BLaER1 (cell line): ENCODE measurements around the gene ARHGAP26.

ENCODE experiments used
- H3K27ac ChIP-seq: shearing (Covaris generic); formaldehyde crosslinking; 2 replicates; pipeline ENCODE4 v1.8.1; 2022
- H3K27me3 ChIP-seq: shearing (Covaris generic); formaldehyde crosslinking; 2 replicates; pipeline ENCODE4 v1.8.1; 2022
- H3K36me3 ChIP-seq: shearing (Covaris generic); formaldehyde crosslinking; 2 replicates; pipeline ENCODE4 v1.8.1; 2022
- H3K4me1 ChIP-seq: shearing (Covaris generic); formaldehyde crosslinking; 2 replicates; pipeline ENCODE4 v1.8.1; 2022
- H3K4me2 ChIP-seq: shearing (Covaris generic); formaldehyde crosslinking; 2 replicates; pipeline ENCODE4 v1.8.1; 2022
- H3K4me3 ChIP-seq: shearing (Covaris generic); formaldehyde crosslinking; 2 replicates; pipeline ENCODE4 v1.8.1; 2022
- H3K9ac ChIP-seq: shearing (Covaris generic); formaldehyde crosslinking; 2 replicates; pipeline ENCODE4 v1.8.1; 2022
- H3K9me3 ChIP-seq: shearing (Covaris generic); formaldehyde crosslinking; 2 replicates; pipeline ENCODE4 v1.8.1; 2022
- H4K20me1 ChIP-seq: shearing (Covaris generic); formaldehyde crosslinking; 2 replicates; pipeline ENCODE4 v1.8.1; 2022
- Cebpa-rat ChIP-seq: shearing (Covaris generic); IDR thresholded peaks from 2 replicates; pipeline ENCODE4 v1.8.1; 2022

The ARHGAP26 gene

GRCh38 chr5:143244990-143245389 is 474.8 kb downstream of the ARHGAP26 start:
- H3K4me3 ChIP-seq = no peak overlapping the region
- H4K20me1 ChIP-seq = no peaks in the 10 kb centered on the region
- no peak overlapping the region for H3K9ac ChIP-seq
- no peak overlapping the region for H3K27ac ChIP-seq
- peaks cover 21% of the 10 kb centered on the region for H3K9me3 ChIP-seq
- no peak overlapping the region for H3K4me2 ChIP-seq
- no peak for TF ChIP-seq Cebpa-rat
- no peaks in the 10 kb centered on the region for H3K4me1 ChIP-seq
- H3K36me3 ChIP-seq = no peaks in the 10 kb centered on the region
- H3K27me3 ChIP-seq = no peaks in the 10 kb centered on the region

DNA sequence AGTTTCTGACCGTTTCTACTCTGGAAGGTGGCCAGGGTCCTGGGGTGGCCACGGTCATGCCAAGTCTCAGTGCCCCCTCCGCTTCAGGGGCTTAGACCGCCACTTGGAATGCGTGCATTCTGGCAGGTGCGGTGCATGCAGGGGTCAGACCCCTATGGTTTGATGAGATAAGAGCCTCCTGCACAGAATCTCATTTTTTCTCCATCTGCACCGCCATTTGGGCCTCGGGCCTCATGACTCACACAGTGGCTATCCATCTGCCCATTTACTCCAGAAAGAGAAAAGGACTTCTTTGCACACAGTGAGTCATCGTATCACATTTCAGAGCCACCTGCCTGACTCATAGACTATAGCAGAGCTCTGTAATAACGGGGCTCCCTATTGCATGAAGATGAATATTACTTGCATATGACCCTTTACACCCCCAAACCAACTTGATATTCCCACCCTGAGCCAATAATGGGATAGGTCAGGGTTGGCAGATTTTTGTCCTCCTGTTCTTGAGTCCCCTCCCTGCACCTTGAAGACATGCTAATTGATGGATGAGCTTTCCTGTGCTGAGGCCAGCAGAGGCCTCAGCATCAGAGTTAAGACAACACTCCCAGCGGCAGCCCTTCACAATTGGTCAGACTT is 475.9 kb downstream of the ARHGAP26 start:
- Histone ChIP-seq H3K4me2 (no peak overlapping the region), H3K27me3 (no peaks in the 10 kb centered on the region), H3K27ac (no peak overlapping the region), H3K36me3 (no peaks in the 10 kb centered on the region), H3K9ac (no peak overlapping the region), H3K4me1 (no peaks in the 10 kb centered on the region), H4K20me1 (no peaks in the 10 kb centered on the region), H3K9me3 (peaks cover 21% of the 10 kb centered on the region), H3K4me3 (no peak overlapping the region)
- no peak for TF ChIP-seq Cebpa-rat

DNA sequence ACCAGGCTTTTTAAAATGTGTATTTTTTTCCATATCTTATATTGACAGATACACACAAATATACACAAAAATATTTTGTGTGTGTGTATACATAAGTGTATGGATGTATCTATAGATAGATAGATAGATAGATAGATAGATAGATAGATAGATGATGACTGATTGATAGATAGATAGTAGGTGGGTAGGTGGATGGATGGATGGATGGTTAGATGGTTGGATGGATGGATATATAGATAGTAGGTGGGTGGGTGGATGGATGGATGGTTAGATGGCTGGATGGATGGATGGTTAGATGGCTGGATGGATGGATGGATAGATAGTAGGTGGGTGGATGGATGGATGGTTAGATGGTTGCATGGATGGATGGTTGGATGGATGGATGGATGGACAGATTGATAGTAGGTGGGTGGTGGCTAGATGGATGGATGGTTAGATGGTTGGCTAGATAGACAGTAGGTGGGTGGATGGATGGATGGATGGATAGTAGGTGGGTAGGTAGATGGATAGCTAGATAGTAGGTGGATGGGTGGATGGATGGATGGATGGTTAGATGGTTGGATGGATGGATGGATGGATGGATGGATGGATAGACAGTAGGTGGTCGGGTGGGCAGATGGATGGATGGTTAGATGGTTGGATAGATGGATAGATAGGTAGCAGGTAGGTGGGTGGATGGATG is 477.1 kb downstream of the ARHGAP26 start:
- Histone ChIP-seq H3K4me2 (no peak overlapping the region), H3K4me1 (no peaks in the 10 kb centered on the region), H3K36me3 (no peaks in the 10 kb centered on the region), H4K20me1 (no peaks in the 10 kb centered on the region), H3K27me3 (no peaks in the 10 kb centered on the region), H3K9ac (no peak overlapping the region), H3K9me3 (peaks cover 21% of the 10 kb centered on the region), H3K4me3 (no peak overlapping the region), H3K27ac (no peak overlapping the region)
- no peak for TF ChIP-seq Cebpa-rat

GRCh38 chr5:143248391-143248790 is 478.2 kb downstream of the ARHGAP26 start:
- no peaks in the 10 kb centered on the region for H3K27me3 ChIP-seq
- H3K36me3 ChIP-seq = no peaks in the 10 kb centered on the region
- TF ChIP-seq Cebpa-rat = no peak
- no peaks in the 10 kb centered on the region for H4K20me1 ChIP-seq
- H3K4me2 ChIP-seq = no peak overlapping the region
- no peak overlapping the region for H3K9ac ChIP-seq
- no peaks in the 10 kb centered on the region for H3K4me1 ChIP-seq
- H3K27ac ChIP-seq = no peak overlapping the region
- H3K4me3 ChIP-seq = no peak overlapping the region
- H3K9me3 ChIP-seq = peaks cover 21% of the 10 kb centered on the region

GRCh38 chr5:143248822-143249579 is 478.8 kb downstream of the ARHGAP26 start:
- Histone ChIP-seq H3K27ac (no peak overlapping the region), H3K9ac (no peak overlapping the region), H3K36me3 (no peaks in the 10 kb centered on the region), H3K9me3 (peaks cover 21% of the 10 kb centered on the region), H3K4me1 (no peaks in the 10 kb centered on the region), H3K27me3 (no peaks in the 10 kb centered on the region), H3K4me3 (no peak overlapping the region), H4K20me1 (no peaks in the 10 kb centered on the region), H3K4me2 (no peak overlapping the region)
- TF ChIP-seq Cebpa-rat = no peak

- Histone ChIP-seq H3K4me3 (no peak overlapping the region), H3K27me3 (no peaks in the 10 kb centered on the region), H3K4me1 (no peaks in the 10 kb centered on the region), H3K9ac (no peak overlapping the region), H3K4me2 (no peak overlapping the region), H3K9me3 (peaks cover 14% of the 10 kb centered on the region), H4K20me1 (no peaks in the 10 kb centered on the region), H3K36me3 (no peaks in the 10 kb centered on the region), H3K27ac (no peak overlapping the region)
- TF ChIP-seq Cebpa-rat = no peak
Measured at GRCh38 chr5:143249851-143250250, 479.7 kb downstream of the ARHGAP26 start.

GRCh38 chr5:143251190-143251589 is 481.0 kb downstream of the ARHGAP26 start:
- Histone ChIP-seq H3K4me3 (no peak overlapping the region), H3K36me3 (no peaks in the 10 kb centered on the region), H3K27ac (no peak overlapping the region), H3K4me2 (no peak overlapping the region), H3K27me3 (no peaks in the 10 kb centered on the region), H4K20me1 (no peaks in the 10 kb centered on the region), H3K9ac (no peak overlapping the region), H3K9me3 (0 out of 2 replicates have a peak, but pooled peaks cover 2% of the 10 kb centered on the region), H3K4me1 (no peaks in the 10 kb centered on the region)
- no peak for TF ChIP-seq Cebpa-rat

DNA sequence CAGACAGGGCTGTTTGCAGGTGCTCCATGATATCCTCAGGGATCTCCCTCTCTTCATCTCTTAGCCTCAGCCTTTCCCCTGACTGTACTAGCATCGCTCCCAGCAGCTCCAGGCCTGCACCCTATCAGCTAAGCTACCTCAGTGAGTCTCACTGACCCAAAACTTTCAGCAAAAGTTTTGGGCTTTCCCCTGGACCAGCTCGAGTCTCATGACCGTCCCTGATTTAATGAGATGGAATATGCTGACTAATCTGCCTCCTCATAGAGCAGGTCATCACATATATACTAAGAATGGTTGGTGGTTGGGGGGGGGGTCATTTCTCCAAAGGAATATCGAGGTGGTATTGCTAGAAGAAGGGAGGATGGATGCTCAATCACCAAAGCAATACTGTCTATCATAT is 481.8 kb downstream of the ARHGAP26 start:
- H3K4me1 ChIP-seq = no peaks in the 10 kb centered on the region
- no peaks in the 10 kb centered on the region for H3K27me3 ChIP-seq
- H3K9me3 ChIP-seq = no peaks in the 10 kb centered on the region
- no peak overlapping the region for H3K4me2 ChIP-seq
- H3K9ac ChIP-seq = no peak overlapping the region
- no peaks in the 10 kb centered on the region for H3K36me3 ChIP-seq
- no peak for TF ChIP-seq Cebpa-rat
- no peaks in the 10 kb centered on the region for H4K20me1 ChIP-seq
- H3K4me3 ChIP-seq = no peak overlapping the region
- H3K27ac ChIP-seq = no peak overlapping the region

- Histone ChIP-seq H3K27me3 (no peaks in the 10 kb centered on the region), H3K4me3 (no peak overlapping the region), H3K27ac (no peak overlapping the region), H3K9me3 (no peaks in the 10 kb centered on the region), H3K4me2 (no peak overlapping the region), H3K4me1 (no peaks in the 10 kb centered on the region), H3K9ac (no peak overlapping the region), H4K20me1 (no peaks in the 10 kb centered on the region), H3K36me3 (no peaks in the 10 kb centered on the region)
- no peak for TF ChIP-seq Cebpa-rat
Measured at GRCh38 chr5:143254819-143255218, 484.6 kb downstream of the ARHGAP26 start.
